K562 (cell line): Measurements from ENCODE around the gene FTO. TPM values are rescaled to one million over a fixed set of nuclear protein-coding genes. Genes with fewer than 3 reads are reported as not detected.
A peak's percentile ranks its signal among the peaks of the same experiment; 100 is the strongest.

Experiments
- ATF2 ChIP-seq: sonication (generic); formaldehyde crosslinking; IDR thresholded peaks from 2 replicates; pipeline ENCODE4 v1.8.1; 2022; ENCODE audit warnings: missing genetic modification reagents
- BCLAF1 ChIP-seq, 2 experiments: fragments of 450-650 bp in 1 of 2; IDR thresholded peaks; 2 replicates each; pipeline ENCODE4 v1.6.1; 2011 to 2017; ENCODE audit warnings: low read depth in 2 of 2, antibody characterized with exemption in 1 of 2, borderline replicate concordance in 1 of 2, low read length in 1 of 2, mild to moderate bottlenecking in 1 of 2, mixed read lengths in 1 of 2; ENCODE audit not compliant: control insufficient read depth in 1 of 2
- BRCA1 ChIP-seq, 2 experiments: fragments of 450-650 bp in 1 of 2; sonication (generic) in 1 of 2; formaldehyde crosslinking in 1 of 2; IDR thresholded peaks; 2 replicates each; pipeline versions ENCODE4 v1.5.0 to v1.6.1; 2017 to 2020; ENCODE audit warnings: mild to moderate bottlenecking in 1 of 2, missing genetic modification reagents in 1 of 2
- CBFA2T3 ChIP-seq: fragments of 450-650 bp; IDR thresholded peaks from 2 replicates; pipeline ENCODE4 v1.6.1; 2017
- DMBX1 ChIP-seq: fragments of 250-450 bp; sonication (Bioruptor Pico); IDR thresholded peaks from 2 replicates; pipeline ENCODE4 v1.8.0; 2022; ENCODE audit warnings: inconsistent platforms, mild to moderate bottlenecking, moderate library complexity, borderline replicate concordance
- DNMT1 ChIP-seq: fragments of 450-650 bp; IDR thresholded peaks from 2 replicates; pipeline ENCODE4 v1.6.1; 2016; ENCODE audit warnings: antibody characterized with exemption, mild to moderate bottlenecking
- FOSL1 ChIP-seq: fragments of 200-800 bp; sonication (Bioruptor generic); conservative IDR thresholded peaks from 2 replicates; pipeline ENCODE4 v1.6.1; 2016; ENCODE audit warnings: missing genetic modification characterization, missing compliant biosample characterization
- KLF6 ChIP-seq: fragments of 250-450 bp; sonication (Bioruptor Pico); IDR thresholded peaks from 2 replicates; pipeline ENCODE4 v1.4.0; 2020; ENCODE audit warnings: mild to moderate bottlenecking, moderate library complexity, borderline replicate concordance
- MEIS2 ChIP-seq: fragments of 450-650 bp; IDR thresholded peaks from 2 replicates; pipeline ENCODE4 v1.6.1; 2014; ENCODE audit warnings: mild to moderate bottlenecking; ENCODE audit not compliant: partially characterized antibody
- PBX2 ChIP-seq, 2 experiments: IDR thresholded peaks in 1 of 2; conservative IDR thresholded peaks in 1 of 2; 2 replicates each; pipeline ENCODE4 v1.6.1; 2016; ENCODE audit warnings: low read depth in 2 of 2, mild to moderate bottlenecking in 1 of 2, missing compliant biosample characterization in 1 of 2, missing genetic modification characterization in 1 of 2, moderate library complexity in 1 of 2
- POLR2G ChIP-seq: fragments of 200-400 bp; formaldehyde crosslinking; IDR thresholded peaks from 2 replicates; pipeline ENCODE4 v1.6.1; 2017; ENCODE audit warnings: low read depth, mild to moderate bottlenecking, antibody characterized with exemption, low read length, moderate library complexity
- RB1 ChIP-seq: fragments of 450-650 bp; IDR thresholded peaks from 2 replicates; pipeline ENCODE4 v1.6.1; 2017; ENCODE audit warnings: low read depth, mild to moderate bottlenecking
- RBFOX2 ChIP-seq: fragments of 200-400 bp; formaldehyde crosslinking; IDR thresholded peaks from 2 replicates; pipeline ENCODE4 v1.6.1; 2017; ENCODE audit warnings: low read depth, mild to moderate bottlenecking, low read length, moderate library complexity
- SMARCB1 ChIP-seq: IDR thresholded peaks from 2 replicates; pipeline ENCODE4 v1.6.1; 2011; ENCODE audit warnings: improper control_type of control experiment, low read depth; ENCODE audit not compliant: insufficient read length
- TAL1 ChIP-seq: fragments of 450-650 bp; IDR thresholded peaks from 2 replicates; pipeline ENCODE4 v1.6.1; 2016; ENCODE audit warnings: mild to moderate bottlenecking
- ZNF695 ChIP-seq: fragments of 450-650 bp; formaldehyde crosslinking; IDR thresholded peaks from 2 replicates; pipeline ENCODE4 v1.4.0; 2020; ENCODE audit warnings: mild to moderate bottlenecking, moderate library complexity
- ZNF717 ChIP-seq: fragments of 250-450 bp; sonication (Bioruptor Pico); IDR thresholded peaks from 2 replicates; pipeline ENCODE4 v1.5.0; 2021
- ZNF778 ChIP-seq: fragments of 450-650 bp; formaldehyde crosslinking; IDR thresholded peaks from 2 replicates; pipeline ENCODE4 v1.4.0; 2020; ENCODE audit warnings: mild to moderate bottlenecking, moderate library complexity
- polyA plus RNA-seq, 8 experiments: library from polyadenylated mRNA; depleted of rRNA in 4 of 8; stranded (reverse) in 5 of 8; unstranded in 3 of 8; fragments of >200 nt; fragmentation: Nextera tagmentation in 2 of 8; fragmentation: Illumina TruSeq in 1 of 8; extraction: Ambion mirVana in 2 of 8; extraction: Trizol in 1 of 8; gene quantifications; 2 replicates each; pipeline versions ENCODE4 v1.2.1 to v1.2.3, GENCODE V29; 2011 to 2014; ENCODE audit warnings: inconsistent platforms in 1 of 8, missing spikeins in 1 of 8
- total RNA-seq, 7 experiments: library from RNA; depleted of rRNA in 6 of 7; stranded (reverse); fragments of >200 nt in 6 of 7; fragmentation: Illumina TruSeq in 2 of 7; extraction: Trizol in 2 of 7; gene quantifications; 2 replicates each; pipeline versions ENCODE4 v1.2.1 to v1.2.3, GENCODE V29; 2011 to 2021; ENCODE audit warnings: low replicate concordance in 1 of 7
- TF ChIP-seq, protein P1 (sequence below): sonication (generic); formaldehyde crosslinking; IDR thresholded peaks from 2 replicates; pipeline ENCODE4 v1.8.1; 2023; ENCODE audit warnings: mild to moderate bottlenecking, missing genetic modification reagents, moderate library complexity

The FTO gene
- total and polyA plus RNA-seq, 9 of the 15 experiments (the other 6 are each of a cell fraction or from before 2014, with no cell fraction given) = 11.3 to 27.7 (median 25.5) TPM

DNA sequence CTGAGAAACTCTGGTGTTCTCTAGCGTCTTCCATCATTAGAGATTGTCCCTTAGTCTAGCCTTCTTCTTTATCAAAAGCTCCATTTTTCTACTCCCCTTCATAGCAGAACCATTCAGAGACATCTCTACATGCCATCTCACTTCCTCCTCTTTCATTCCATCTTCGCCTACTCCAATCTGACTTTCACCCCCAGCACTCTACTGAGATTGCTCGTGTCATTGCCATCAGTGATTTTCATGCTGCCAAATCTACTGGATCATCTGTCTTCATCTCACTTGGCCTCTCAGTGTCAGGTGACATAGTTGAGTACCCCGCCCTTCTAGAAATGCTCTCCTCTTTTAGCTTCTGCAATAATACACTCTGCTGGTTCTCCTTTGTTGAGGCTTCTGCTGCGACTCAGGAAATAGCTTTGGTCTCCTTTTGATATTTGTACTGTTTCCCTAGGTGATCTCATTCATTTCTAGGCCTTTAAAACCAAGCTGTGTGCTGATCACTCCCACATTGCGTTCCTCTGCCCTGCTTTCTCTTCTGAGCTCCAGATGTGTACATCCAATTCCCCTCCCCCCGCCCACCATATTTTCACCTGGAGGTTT is 119.1 kb downstream of the FTO start (continued):
- TF ChIP-seq BCLAF1 (IDR thresholded peaks at IDR 0.05; ENCODE audit: borderline replicate concordance in 1 of 2, control insufficient read depth in 1 of 2, low read depth in 2 of 2, low read length in 1 of 2) (no peak), RB1 (no peak), ZNF695 (CRISPR knock-in tag) (no peak), TAL1 (no peak), MEIS2 (no peak), SMARCB1 (no peak), PBX2 (CRISPR knock-in tag; IDR thresholded peaks at IDR 0.05; ENCODE audit: low read depth) (no peak), PBX2 (tag; conservative IDR thresholded peaks at IDR 0.05; ENCODE audit: low read depth) (peak; percentile 40; the same call in 1 of the 2 replicates), POLR2G (no peak), ZNF778 (CRISPR knock-in tag) (no peak), ATF2 (no peak), DMBX1 (CRISPR knock-in tag) (no peak), KLF6 (CRISPR knock-in tag) (no peak), FOSL1 (tag) (no peak), BRCA1 (IDR thresholded peaks at IDR 0.05) (no peak), BRCA1 (CRISPR knock-in tag; IDR thresholded peaks at IDR 0.05) (no peak), RBFOX2 (no peak), DNMT1 (no peak), CBFA2T3 (0 out of 2 replicates have a peak, but pooled peaks have one; percentile 10), ZNF717 (CRISPR knock-in tag) (no peak)
- TF ChIP-seq, protein P1, sequence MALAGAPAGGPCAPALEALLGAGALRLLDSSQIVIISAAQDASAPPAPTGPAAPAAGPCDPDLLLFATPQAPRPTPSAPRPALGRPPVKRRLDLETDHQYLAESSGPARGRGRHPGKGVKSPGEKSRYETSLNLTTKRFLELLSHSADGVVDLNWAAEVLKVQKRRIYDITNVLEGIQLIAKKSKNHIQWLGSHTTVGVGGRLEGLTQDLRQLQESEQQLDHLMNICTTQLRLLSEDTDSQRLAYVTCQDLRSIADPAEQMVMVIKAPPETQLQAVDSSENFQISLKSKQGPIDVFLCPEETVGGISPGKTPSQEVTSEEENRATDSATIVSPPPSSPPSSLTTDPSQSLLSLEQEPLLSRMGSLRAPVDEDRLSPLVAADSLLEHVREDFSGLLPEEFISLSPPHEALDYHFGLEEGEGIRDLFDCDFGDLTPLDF (CRISPR knock-in tag) = no peak
